Esophagus squamous epithelium (tissue), 4 donors: Measurements from ENCODE around the gene RANGAP1.

ENCODE experiments used
- CTCF ChIP-seq, 6 experiments: fragments of 450-650 bp in 4 of 6; fragments of 200-600 bp in 2 of 6; sonication (generic) in 2 of 6; IDR thresholded peaks; one replicate each; pipeline ENCODE4 v1.5.1; 2016 to 2019; ENCODE audit warnings: antibody characterized with exemption in 6 of 6, mild to moderate bottlenecking in 4 of 6, moderate library complexity in 4 of 6
- POLR2A ChIP-seq, 4 donors: fragments of 450-650 bp; IDR thresholded peaks; one replicate each; pipeline ENCODE4 v1.6.1; 2017; ENCODE audit warnings: antibody characterized with exemption in 4 of 4, mild to moderate bottlenecking in 4 of 4, moderate library complexity in 3 of 4

- TF ChIP-seq CTCF (IDR thresholded peaks at IDR 0.05), result no peak
- TF ChIP-seq POLR2A (IDR thresholded peaks at IDR 0.05), result no peak
These were observed 35.9 kb downstream of the RANGAP1 start for GRCh38 chr22:41250127-41250526.
